ENCODE measurements around the gene GRIK3.

Gene GRIK3

DNA sequence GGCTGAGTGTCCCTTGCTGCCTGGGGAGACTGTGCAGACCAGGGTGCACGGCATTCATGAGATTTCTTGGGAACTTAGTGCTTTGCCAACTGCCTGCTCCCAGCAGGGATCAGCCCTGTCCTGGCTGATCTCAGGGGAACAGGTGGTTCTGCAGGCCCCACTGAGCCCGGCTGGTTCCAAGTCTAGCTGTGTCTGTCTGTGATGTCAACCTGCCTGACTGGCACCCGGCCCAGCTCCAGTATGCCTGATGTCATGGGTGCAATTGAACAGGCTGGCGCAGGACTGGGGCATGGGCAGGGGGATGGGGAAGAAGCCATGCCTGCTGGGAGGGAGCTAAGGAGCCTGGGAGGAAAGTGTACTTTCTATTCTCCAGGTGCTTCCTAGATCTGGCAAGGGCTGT lies 227.1 kb downstream of the GRIK3 start:
- no peak for DNase-seq

GRCh38 chr1:36805979-36806640 lies 228.2 kb downstream of the GRIK3 start:
- DNase-seq, result no peak

DNA sequence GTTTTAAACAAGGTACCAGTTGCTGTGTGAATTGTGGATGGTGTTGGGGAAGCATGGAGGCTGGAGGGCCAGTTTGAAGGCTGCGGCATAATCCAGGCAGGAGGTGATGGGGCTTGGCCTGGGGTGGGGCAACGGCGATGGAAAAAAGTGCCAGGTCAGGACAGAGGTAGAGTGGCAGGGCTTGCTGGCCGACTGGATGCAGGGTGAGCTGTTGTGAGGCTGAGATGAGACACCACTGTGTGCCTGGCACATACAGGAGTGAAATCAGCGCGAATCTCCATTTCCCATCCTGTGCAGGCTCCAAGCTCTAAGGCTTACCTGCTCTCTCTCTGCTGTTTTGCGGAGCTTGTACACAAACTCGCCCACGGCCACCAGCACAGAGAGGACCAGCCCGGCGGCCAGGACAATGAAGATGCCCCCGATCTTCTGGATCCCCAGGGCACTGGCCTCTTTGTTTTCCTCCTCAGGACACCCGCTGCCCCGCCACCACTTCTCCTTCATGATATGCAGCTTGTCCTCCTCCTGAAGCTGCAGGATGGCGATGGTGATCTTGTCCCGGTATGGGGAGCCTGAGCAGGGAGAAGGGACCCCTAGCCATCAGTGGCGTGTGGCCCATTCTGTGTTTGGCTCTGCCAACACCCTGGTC lies 229.5 kb downstream of the GRIK3 start:
- no peak for DNase-seq

DNA sequence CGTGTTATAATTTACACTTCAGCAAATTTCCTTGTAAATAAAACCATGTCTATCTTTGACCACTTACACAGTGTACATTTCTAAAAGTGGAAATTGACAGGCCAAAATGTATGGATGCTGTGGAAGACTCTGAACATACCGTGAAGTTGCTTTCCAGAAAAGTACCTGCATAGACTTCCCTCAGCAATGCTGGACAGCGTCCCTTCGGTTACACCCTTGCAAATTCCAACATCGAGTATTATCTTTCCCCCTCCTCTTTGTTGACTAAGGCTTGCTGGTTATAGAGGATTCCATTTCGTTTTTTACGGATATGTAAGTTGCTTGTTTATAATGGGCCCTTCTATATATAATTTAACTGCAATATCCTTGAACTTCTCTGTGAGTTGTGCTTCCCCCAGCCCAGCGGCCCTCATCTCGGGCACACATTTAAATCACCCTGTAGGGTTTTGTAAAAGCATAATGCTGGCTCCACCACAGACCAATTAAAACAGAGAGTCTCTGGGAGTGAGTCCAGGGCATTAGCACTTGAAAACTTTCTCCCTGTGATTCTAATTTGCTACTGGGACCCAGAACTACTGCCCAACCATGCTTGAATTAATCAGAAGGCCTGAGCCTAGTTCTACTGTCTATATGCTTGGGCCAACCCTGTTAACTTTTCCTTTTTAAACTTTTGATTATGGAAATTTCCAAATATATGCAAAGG lies 230.3 kb downstream of the GRIK3 start:
- no peak for DNase-seq

DNA sequence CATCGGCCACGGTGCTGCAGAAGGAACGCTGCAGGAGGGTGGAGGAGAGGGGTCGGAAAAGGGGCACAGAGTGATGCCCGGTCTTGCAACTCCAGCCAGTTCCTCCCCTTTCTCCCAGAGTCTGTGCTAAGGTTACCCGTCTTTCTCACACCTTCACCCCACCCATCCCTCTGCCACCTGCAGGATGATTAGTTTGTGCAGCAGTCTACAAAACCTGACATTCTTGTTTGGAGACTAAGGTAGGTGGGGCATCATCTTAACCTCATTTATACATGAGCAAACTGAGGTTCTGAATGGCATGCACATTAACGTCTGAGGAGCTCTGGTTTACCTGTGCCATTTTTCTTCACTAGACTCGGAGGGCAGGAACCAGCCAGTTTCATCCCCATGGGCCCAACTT lies 232.3 kb downstream of the GRIK3 start:
- DNase-seq, result no peak

GRCh38 chr1:36797761-36798160 lies 236.6 kb downstream of the GRIK3 start:
- DNase-seq, result no peak

GRCh38 chr1:36796733-36797132 lies 237.6 kb downstream of the GRIK3 start:
- DNase-seq, result no peak

GRCh38 chr1:36796106-36796590 lies 238.2 kb downstream of the GRIK3 start:
- DNase-seq, result no peak

- no peak for DNase-seq
These were observed 239.9 kb downstream of the GRIK3 start for GRCh38 chr1:36794460-36794859.

- no peak for DNase-seq
These were observed 240.9 kb downstream of the GRIK3 start for GRCh38 chr1:36793452-36793851.

DNA sequence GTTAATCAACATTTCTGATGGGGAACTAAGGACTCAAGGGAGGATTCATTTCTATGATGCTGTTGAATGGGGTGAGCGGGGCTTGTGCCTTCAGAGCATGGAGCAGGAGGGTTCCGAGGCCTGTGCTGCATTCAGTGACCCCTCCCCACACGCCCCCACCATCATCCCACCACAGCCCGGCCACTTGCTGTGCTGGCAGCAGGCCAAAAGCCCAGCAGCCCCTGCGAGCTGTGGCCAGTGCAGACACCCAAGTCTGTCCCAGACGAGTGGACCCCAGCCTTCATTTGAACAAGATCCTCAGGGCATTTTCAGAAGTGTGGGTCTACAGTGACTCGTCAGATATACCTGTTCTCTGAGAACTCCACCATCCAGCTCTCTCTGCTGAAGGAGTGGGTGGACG lies 242.0 kb downstream of the GRIK3 start:
- no peak for DNase-seq

- DNase-seq, result no peak
These were observed 244.1 kb downstream of the GRIK3 start for GRCh38 chr1:36790191-36790590.

DNA sequence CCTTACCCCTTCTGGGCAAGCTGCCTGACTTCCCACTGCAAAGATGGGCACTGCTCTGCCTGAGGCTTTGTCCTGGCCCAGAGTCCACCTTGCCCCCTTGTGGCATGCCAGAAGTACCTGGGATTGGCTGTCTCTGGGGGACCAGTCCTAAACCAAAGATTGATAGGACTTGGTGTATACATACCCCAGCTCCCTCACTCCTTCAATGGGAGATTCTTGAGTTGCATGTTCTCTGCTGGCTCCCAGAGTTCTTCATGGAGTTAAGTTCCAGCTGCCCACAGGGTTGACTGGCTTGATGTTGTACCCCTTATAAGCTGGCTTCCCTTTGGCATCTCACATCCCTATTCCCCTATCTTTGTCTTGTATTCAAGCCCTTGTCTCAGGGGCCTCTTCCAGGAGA lies 244.8 kb downstream of the GRIK3 start:
- no peak for DNase-seq

- DNase-seq, result no peak
These were observed 246.9 kb downstream of the GRIK3 start for GRCh38 chr1:36787312-36787913.

GRCh38 chr1:36786425-36786824 lies 247.9 kb downstream of the GRIK3 start:
- DNase-seq, result no peak

DNA sequence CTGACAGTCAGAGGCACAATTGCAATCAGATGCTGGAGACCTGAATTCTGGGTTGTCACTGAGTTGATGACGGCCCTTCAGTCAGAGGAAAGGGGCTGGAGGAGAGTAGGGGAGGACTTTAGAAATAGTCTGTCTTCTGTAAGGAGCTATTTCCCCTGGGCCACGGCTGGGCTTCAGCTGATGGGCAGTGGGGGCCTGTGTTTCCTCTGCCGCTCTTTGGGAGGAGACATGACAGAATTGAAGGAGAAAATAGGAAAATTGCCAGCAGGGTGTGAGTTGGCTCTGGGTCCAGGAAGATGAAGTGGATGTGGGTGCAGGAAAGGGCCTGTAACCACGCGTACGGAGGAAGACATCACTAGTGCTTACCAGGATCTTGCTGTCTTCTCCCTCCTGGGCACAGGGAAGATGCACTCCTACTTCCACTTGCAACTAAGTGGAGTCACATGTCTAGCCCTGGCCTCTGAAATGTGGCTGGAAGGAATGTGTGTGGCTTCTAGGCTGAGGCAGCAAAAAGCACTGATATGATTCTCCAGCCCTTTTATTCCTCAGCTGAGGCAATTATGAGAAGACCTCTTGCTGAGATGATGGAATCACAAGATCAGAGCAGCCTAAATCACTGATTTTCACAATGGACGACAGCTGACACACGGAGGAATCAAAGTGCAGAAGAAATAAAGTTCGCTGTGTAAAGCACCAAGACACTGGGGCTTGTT lies 250.0 kb downstream of the GRIK3 start:
- no peak for DNase-seq

DNA sequence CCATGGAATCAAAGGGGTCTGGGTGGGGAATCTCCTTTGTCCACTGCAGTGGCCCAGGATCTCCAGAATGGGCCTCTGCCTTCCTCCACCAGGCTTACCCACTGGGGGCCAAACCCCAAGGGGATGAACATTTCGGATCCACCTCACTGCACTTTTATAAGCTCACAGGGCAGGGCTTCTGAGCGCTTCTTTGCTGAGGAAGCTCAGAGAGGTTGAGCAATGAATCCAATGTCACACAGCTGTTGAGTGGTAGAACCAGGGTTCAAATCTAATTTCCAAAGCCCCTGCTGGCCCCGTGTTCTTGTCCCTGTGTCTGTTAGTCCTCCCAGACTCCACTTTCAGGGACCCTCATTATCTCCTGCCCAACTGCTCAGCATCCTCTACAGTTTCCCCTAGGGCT lies 250.8 kb downstream of the GRIK3 start:
- no peak for DNase-seq

- DNase-seq, result no peak
These were observed 251.5 kb downstream of the GRIK3 start for GRCh38 chr1:36782785-36783184.

DNA sequence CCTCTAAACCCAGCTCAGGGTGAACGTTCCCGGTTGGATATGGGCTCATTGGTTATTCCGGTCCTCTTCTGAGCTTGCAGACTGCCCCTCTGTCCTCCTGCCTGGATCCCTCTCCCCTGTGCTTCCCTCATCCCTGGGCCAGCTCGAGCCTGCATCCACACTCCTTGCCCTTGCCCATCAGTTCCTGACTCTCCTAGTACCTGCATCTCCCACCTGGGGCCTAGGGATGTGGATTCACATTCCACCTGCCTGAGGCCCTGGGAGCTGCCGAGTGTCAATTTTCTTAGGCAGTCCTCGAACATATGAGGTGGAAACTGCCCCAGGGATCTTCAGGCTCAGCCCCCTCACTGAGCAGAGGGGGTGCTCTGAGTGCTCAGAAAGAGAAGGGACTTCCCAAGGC lies 252.2 kb downstream of the GRIK3 start:
- DNase-seq, result no peak

DNA sequence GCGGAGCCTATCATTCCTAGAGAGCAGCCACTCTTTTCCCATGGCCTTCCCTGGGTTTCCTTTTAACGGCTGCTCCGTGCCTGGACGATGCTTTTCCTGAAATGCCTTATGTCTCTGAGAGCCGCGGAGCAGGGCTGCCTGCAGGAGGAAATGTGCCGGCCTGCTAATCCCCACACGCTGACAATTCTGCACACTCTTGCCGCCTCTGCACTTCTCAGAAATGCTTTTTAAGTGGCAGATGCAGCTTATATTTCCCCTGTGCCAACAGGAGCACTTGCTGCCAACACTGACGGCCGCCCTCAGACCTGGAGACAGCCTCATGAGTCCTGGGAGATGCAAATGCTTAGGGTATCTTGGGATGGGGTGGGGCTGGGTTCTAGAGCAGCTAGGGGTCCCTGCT lies 253.2 kb downstream of the GRIK3 start:
- DNase-seq, result no peak

GRCh38 chr1:36778740-36779139 lies 255.6 kb downstream of the GRIK3 start:
- DNase-seq, result no peak

DNA sequence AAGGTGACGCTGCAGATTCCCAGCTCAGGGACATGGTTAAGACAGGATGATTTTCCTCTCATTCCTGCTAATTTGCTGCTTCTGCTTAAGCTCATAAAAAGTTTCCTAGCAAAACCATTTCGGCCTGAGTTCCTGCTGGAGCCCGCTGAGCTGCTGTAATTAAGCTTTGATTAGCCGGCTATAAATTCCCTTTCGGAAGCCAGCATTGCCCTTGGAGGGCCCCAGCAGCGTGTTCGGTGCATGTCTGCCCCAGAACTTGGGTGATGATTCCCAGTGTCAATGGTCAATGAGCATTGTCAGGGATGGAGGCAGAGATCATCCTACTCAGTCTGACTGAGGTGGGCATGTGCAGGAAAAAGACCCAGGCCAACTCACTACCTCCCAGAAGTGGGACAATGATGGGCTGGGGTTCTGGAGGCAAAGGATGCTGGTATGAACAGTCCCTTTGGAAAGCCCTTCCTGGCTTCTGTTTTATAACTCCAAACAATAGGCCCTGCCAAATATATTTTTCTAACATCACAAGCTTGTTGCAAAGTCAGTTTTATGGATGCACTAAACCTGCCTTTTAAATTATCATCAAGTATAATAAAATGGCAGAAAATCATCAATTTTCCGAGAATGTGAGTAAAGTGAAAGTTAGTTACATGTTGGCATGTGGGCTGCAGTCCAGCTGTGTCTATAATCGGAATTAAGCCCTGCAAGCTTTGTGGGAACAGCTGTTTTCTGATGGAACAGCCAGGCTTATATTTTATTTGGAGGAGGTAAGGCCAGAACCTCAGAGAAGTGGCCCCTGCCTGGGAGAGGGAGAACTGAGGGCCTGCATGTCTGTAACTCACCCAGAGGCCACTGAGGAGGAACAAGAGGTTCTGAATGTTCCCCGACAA lies 257.1 kb downstream of the GRIK3 start:
- no peak for DNase-seq

All from activated CD4-positive, CD25-positive, alpha-beta regulatory T cell (primary cell).